HG02852 (cell line): ENCODE measurements around the gene ZNF831.

Experiments
- ATAC-seq: cut with Tn5 transposase; IDR thresholded peaks from one replicate; pipeline ENCODE4 v1.9.1; 2021; ENCODE audit warnings: mild to moderate bottlenecking, moderate library complexity; ENCODE audit not compliant: unreplicated experiment

ZNF831 gene

GRCh38 chr20:59177266-59178250, 13.9 kb downstream of the ZNF831 start:
- ATAC-seq: no peak

DNA sequence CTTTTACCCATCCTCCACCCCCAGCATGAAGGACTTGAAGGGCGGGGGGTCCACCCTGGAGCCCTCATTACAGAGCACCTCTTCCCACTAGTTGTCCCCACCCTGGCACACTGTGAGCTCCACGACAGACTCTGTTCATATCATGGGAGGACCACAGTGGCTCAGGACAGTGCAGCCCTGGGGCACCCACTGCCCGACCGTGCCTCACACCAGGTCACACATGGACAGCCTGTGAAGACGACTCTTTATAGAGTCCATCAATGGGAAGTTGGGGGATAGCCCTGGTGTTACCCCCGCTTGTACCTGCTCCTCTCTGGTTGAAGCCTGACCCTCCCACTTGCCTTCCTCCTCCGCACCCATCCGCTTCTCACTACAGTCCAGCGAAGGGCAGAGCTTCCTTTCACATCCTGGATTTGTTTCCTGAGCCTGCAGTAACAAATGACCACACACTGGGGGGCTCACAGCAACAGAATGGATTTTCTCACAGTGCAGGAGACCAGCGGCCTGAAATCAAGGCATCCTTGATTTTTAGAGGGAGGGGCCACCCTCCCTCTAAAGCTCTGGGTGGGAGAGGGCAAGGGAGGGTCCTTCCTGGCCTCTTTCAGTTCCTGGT, 15.5 kb downstream of the ZNF831 start:
- ATAC-seq: no peak

- no peak for ATAC-seq
Observed at GRCh38 chr20:59179988-59180387, 16.4 kb downstream of the ZNF831 start.

DNA sequence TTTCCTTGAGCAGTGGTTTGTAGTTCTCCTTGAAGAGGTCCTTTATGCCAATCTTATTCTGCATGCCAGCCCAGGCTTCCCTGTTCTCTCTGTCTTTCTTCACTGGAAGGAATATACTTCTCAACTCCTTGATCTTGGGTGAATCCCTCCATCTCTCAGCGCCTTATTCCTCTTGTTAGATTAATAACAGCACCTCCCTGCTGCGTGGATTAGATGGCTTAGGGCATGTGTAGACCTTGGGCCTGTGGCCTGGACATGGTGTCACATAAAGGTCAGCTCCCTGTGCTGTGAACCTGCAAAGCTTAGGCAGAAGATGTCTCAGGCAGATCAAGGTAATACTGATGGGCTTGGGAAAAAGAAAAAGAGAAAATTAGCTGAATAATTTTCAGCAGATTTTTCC, 18.3 kb downstream of the ZNF831 start:
- ATAC-seq: no peak

GRCh38 chr20:59182401-59183044, 18.9 kb downstream of the ZNF831 start:
- no peak for ATAC-seq

DNA sequence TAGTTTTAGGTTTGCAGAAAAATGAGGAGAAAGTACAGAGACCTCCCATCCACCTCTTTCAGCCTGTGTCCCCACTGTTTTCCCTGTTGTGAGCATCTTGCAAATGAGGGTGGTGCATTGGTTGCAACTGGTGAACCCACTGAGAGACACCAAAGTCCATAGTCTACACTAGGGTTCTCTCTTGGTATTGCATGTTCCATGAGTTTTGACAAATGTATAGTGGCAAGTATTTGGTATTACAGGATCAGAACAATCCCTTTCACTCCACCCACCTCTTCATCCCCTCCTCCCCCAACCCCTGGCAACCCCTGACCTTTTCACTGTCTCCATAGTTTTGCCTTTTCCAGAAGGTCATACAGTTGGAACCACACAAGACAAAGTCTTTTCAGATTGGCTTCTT, 20.1 kb downstream of the ZNF831 start:
- ATAC-seq: no peak

DNA sequence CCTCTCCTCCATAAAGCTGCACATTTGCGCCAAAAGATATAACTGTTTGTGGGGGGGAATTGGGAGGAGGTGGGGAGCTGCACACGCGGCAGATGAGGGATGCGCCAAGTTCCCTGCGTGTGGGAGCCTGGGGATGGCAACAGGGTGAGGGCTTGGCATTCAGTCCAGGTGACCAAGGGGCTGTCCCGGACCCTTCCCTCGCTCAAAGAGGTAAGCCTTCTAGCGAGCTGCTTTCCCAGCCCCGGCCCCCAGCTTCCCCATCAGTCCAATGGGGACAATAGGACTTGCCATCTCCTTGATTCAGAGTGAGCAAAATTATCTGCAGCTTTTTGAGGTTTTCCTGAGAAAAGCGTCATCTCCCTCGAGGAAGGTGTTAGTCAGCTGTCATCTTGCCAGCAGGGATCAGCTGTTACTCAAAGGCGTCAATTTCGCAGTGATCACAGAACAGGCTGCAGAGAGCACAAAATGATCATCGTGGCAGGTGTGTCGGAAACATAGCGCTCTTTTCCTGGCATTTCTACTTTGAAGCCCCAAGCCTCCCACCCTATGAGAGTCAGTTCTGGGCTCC, 21.3 kb downstream of the ZNF831 start:
- ATAC-seq: no peak

- no peak for ATAC-seq
Observed at GRCh38 chr20:59185809-59186208, 22.2 kb downstream of the ZNF831 start.

DNA sequence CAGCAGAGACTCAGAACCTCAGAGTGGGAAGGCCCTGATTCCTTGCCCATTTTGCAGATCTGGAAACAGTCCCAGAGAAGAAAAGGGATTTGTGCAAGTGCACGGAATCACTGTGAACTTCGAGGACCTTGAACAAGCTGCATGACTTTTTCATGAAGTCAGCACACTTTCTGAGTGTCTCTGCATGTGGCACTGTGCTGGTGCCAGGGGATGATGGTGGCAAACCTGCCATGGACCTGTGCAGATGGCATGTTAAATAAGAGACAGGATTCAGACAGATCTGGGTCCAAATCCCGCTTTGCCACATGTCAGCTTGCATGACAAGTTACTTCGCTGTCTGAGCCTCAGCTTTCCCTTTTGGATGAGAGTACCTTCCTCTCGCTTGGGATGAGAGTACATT, 26.8 kb downstream of the ZNF831 start:
- no peak for ATAC-seq

DNA sequence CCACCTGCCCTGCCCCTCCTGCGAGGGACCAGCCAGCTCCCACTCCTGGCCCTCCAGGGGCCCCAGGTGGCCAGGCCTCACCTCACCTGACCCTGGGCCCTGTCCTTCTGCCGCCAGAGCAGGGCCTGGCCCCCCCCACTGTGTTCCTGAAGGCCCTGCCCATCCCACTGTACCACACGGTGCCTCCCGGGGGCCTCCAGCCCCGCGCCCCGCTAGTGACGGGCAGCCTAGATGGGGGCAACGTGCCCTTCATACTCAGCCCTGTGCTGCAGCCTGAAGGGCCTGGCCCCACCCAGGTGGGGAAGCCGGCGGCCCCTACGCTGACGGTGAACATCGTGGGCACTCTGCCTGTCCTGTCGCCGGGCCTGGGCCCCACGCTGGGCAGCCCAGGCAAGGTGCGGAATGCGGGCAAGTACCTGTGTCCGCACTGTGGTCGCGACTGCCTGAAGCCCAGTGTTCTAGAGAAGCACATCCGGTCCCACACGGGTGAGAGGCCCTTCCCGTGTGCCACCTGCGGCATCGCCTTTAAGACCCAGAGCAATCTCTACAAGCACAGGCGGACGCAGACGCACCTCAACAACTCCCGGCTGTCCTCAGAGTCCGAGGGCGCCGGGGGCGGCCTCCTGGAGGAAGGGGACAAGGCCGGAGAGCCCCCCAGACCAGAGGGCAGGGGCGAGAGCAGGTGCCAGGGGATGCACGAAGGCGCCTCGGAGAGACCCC, 27.6 kb downstream of the ZNF831 start:
- no peak for ATAC-seq

GRCh38 chr20:59191756-59192532, 28.3 kb downstream of the ZNF831 start:
- ATAC-seq: no peak

DNA sequence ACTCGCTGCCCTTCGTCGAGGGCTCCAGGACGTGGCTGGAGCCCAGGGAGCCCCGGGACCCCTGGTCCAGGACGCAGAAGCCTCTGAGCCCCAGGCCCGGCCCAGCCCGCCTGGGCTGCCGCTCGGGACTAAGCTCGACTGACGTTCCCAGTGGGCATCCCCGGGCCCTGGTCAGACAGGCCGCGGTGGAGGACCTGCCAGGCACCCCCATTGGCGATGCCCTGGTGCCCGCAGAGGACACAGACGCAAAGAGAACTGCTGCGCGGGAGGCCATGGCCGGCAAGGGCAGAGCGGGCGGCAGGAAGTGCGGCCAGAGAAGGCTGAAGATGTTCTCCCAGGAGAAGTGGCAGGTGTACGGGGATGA, 28.9 kb downstream of the ZNF831 start:
- ATAC-seq: no peak

DNA sequence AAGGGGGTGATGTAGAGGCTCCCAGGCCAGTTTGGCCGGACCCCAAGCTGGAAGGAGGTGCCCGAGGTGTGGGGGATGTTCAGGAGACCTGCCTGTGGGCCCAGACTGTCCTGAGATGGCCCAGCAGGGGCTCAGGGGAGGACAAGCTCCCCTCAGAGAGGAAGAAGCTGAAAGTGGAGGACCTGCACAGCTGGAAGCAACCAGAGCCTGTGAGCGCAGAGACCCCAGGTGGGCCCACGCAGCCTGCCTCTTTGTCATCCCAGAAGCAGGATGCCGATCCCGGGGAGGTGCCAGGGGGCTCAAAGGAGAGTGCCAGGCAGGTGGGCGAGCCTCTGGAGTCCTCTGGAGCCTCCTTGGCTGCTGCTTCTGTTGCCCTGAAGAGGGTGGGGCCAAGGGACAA, 29.7 kb downstream of the ZNF831 start:
- no peak for ATAC-seq

DNA sequence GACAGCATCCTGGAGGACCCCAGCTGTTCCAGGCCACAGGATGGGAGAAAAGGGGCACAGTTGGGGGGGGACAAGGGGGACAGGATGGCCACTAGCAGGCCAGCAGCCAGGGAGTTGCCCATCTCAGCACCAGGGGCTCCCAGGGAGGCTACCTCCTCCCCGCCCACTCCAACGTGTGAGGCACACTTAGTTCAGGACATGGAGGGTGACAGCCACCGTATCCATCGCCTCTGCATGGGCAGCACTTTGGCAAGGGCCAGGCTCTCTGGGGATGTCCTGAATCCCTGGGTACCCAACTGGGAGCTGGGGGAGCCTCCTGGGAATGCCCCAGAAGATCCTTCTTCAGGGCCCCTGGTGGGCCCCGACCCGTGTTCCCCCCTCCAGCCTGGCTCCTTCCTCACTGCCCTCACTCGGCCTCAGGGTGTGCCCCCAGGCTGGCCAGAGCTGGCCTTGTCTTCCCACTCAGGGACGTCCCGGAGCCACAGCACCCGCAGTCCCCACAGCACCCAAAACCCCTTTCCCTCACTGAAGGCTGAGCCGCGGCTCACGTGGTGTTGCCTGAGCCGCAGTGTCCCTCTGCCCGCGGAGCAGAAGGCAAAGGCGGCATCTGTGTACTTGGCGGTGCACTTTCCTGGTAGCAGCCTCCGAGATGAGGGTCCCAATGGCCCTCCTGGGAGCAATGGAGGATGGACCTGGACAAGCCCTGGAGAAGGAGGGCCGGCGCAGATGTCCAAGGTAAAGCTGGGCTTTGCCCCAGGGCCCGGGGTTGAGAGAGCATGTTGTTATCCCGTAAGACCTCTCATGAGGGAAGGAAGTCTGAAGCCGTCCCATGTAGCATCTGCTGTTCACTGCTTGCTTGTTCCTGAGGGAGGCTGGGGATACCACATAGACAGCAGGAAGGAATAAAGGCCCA, 30.7 kb downstream of the ZNF831 start:
- no peak for ATAC-seq

DNA sequence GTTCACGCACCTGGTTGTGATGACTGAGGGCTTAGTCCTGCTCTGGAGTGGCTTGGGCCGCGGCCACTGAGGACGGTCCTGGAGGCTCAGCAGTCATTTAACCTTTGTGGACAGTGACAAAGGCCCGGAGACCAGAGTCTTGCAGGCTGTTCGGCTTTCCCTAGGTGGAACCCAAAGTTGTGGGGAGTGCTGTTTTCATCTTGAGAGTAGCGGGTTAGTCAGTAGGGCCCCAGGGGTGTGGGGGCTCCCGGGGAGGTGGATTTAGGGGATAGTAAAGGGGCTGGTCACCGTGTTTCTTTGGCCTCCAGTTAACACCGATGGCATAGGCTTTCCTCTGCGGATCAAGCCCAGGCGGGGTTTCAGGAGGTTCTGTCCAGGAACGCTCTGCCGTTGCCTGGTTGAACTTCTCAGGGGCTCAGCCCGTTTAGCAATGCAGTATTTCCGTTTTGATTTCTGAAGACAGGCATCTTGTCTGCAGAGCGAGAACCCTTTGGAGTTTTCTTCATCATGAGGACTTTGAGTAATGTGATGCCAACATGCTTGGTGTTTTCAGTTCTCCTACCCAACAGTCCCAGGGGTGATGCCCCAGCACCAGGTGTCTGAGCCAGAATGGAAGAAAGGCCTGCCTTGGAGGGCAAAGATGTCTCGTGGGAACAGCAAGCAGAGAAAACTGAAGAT, 31.8 kb downstream of the ZNF831 start:
- ATAC-seq: no peak

DNA sequence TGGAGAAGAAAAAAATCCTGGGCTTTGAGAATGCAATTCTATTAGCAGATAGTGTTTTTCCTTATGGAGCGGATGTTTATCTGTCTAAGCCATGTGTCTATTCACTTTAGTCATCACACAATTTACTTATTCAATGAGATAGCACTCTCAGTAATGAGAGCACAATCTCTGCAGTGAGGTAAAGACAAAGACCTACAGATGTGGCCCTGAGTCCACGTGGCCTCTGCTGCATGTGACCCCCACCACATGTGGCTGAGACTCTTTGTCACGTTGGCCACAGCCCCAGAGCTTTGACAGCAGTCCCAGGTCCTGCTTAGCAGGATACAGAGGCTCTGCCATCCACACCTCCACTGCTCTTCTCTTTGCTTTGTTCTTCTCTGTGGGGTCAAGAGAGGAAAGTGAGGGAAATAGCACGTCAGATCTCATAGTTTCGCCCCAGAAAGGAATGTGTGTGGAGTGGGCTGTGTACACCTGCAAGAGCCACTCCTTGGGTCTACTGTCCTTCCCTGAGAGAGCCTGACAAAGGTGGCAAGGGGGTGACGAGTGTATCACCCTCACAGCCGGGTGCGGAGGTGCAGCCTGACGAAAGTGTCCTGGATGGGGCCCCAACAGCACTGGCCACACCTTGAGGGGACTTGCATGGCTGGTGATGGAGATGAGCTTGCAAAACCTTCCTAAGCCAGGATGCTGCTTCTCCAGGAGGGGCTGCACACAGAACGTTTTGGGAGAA, 40.7 kb downstream of the ZNF831 start:
- no peak for ATAC-seq

DNA sequence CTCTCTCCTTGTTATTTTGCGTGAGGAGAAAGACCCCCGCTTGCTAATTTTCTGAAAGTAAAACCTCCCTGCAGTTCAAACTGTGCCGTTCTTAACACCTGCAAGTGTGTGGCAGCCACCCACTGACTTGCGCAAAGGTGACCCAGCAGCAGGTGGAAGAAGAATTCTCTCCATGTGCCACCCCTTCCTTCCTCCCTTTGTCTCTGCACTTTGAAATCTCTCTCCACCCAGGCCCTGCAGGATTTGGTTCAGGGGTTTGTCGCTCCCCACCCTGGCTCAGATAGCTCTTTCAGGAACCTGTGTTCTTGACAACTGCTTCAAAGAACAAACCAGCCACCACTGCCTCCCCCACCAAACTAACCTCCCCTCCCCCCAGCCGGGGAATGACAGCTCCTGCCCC, 41.4 kb downstream of the ZNF831 start:
- no peak for ATAC-seq

- ATAC-seq: no peak
Observed at GRCh38 chr20:59207235-59207634, 43.6 kb downstream of the ZNF831 start.
